Lower leg skin (tissue), 4 donors: ENCODE measurements around the gene VMO1. TPM values are rescaled to one million over a fixed set of nuclear protein-coding genes. Genes with fewer than 3 reads are reported as not detected.

ENCODE experiments used
- DNase-seq, 2 donors: peaks; one replicate each; pipeline ENCODE4 v3.0.0-alpha.2; 2019; ENCODE audit warnings: low spot score in 2 of 2
- H3K4me3 ChIP-seq: fragments of 200-600 bp; sonication (generic); 2 replicates; pipeline ENCODE4 v1.5.1; 2017; ENCODE audit warnings: mild to moderate bottlenecking, low read depth; ENCODE audit not compliant: poor library complexity, severe bottlenecking
- POLR2A ChIP-seq, 2 donors: fragments of 450-650 bp; IDR thresholded peaks; one replicate each; pipeline ENCODE4 v1.6.1; 2016 to 2017; ENCODE audit warnings: antibody characterized with exemption in 2 of 2, mild to moderate bottlenecking in 1 of 2, moderate library complexity in 1 of 2
- WGBS, 2 donors: methylation state at CpG; one replicate each; pipeline ENCODE4 v1.1.5; 2018; 5-methylcytosine and 5-hydroxymethylcytosine counted together
- intact Hi-C: fragments of 100-400 bp; cut with DNase I; formaldehyde crosslinking; loops from one replicate; pipeline ENCODE4 v1.15.0; 2023; ENCODE audit warnings: low total_unique reads
- total RNA-seq, 4 donors: library from RNA; depleted of rRNA; stranded (reverse); fragments of >200 nt; gene quantifications; one replicate each; pipeline ENCODE4 v1.1.0, GENCODE V29; 2016
- TF ChIP-seq, protein P1 (sequence below), 3 donors: fragments of 450-650 bp; IDR thresholded peaks; one replicate each; pipeline ENCODE4 v1.5.1; 2016; ENCODE audit warnings: antibody characterized with exemption in 3 of 3, mild to moderate bottlenecking in 3 of 3, moderate library complexity in 2 of 3

Gene VMO1
- total RNA-seq, 4 donors from 2014 or later: 2.2 to 9.9 (median 5.3) TPM; not detected in 1

DNA sequence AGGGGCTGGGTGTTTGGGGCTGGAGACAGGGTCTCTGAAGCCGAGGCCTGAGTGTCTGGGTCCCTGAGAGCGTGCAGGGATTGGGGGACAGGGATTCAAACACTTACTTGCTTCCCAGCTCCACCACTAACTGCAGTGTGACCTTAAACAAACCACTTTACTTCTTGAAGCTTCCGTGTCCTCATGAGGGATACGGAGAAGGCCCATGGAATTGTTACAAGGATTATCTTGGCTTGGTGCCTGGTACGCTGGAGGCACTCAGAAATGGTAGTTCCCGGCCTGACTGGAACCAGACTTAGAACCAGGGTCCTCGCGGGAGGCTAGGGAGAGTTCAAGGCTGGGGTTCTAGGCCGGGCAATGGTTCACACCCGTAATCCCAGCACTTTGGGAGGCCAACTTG, 43.5 kb downstream of the VMO1 start:
- DNase-seq: no peak
- no peak overlapping the region for H3K4me3 ChIP-seq
- no peak for TF ChIP-seq POLR2A (IDR thresholded peaks at IDR 0.05)
- intact Hi-C loops: no loop called here
- 67 to 82% methylated on average over 10 of the region's 10 CpGs for WGBS, 2 donors

DNA sequence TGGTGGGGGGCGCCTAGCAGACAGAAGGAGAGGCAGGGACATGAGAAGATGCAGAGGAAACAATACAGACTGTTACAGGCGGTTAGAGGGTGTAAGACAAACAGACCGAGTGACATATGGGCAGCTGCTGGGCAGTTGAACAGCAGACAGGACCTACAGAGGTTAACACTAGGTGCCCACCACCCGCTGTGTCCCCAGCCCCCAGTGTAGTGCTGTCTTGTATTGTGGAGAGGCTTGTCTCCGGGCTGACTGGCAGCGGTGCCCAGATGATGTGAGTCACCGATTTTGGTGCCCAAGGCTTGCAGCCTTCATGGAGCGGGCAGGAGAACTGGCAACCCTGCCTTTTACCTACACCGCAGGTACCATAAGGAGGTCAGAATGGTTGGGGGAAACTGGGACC, 44.0 kb downstream of the VMO1 start:
- H3K4me3 ChIP-seq: no peak overlapping the region
- intact Hi-C loops: no loop called here
- WGBS, 2 donors: 65 to 73% methylated on average over 9 of the region's 9 CpGs
- TF ChIP-seq, protein P1, sequence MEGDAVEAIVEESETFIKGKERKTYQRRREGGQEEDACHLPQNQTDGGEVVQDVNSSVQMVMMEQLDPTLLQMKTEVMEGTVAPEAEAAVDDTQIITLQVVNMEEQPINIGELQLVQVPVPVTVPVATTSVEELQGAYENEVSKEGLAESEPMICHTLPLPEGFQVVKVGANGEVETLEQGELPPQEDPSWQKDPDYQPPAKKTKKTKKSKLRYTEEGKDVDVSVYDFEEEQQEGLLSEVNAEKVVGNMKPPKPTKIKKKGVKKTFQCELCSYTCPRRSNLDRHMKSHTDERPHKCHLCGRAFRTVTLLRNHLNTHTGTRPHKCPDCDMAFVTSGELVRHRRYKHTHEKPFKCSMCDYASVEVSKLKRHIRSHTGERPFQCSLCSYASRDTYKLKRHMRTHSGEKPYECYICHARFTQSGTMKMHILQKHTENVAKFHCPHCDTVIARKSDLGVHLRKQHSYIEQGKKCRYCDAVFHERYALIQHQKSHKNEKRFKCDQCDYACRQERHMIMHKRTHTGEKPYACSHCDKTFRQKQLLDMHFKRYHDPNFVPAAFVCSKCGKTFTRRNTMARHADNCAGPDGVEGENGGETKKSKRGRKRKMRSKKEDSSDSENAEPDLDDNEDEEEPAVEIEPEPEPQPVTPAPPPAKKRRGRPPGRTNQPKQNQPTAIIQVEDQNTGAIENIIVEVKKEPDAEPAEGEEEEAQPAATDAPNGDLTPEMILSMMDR (IDR thresholded peaks at IDR 0.05): no peak
- no peak for TF ChIP-seq POLR2A (IDR thresholded peaks at IDR 0.05)
- no peak for DNase-seq

DNA sequence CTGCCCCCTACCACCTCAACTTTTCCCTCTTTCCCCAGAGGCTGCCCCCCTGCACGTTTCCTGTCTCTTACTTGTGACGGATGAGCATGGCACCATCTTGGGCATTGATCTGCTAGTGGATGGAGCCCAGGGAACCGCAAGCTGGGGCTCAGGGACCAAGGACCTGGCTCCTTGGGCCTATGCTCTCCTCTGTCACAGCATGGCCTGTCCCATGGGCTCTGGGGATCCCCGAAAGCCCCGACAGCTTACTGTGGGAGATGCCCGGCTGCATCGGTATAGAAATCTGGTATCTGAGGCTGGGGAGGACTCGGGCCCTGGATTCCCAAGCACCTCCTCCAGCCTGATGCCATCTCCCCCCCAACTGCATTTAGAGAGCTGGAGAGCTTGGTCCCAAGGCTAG, 44.6 kb downstream of the VMO1 start:
- TF ChIP-seq POLR2A (IDR thresholded peaks at IDR 0.05): no peak
- TF ChIP-seq, protein P1 (IDR thresholded peaks at IDR 0.05): no peak
- intact Hi-C loops: no loop called here
- no peak overlapping the region for H3K4me3 ChIP-seq
- 94 to 97% methylated on average over 5 to 8 of the region's 8 CpGs for WGBS, 2 donors
- DNase-seq: no peak

DNA sequence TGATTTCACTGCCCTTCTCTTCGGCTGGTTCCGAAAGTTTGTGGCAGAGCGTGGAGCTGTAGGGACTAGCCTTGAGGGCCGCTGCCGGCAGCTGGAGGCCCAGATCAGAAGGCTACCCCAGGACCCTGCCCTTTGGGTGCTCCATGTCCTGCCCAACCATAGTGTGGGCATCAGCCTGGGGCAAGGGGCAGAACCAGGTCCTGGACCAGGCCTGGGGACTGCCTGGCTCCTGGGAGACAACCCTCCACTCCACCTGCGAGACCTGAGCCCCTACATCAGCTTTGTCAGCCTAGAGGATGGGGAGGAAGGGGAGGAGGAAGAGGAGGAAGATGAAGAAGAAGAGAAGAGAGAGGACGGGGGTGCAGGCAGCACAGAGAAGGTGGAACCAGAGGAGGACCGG, 45.6 kb downstream of the VMO1 start:
- 94 to 95% methylated on average over 8 of the region's 8 CpGs for WGBS, 2 donors
- H3K4me3 ChIP-seq: no peak overlapping the region
- DNase-seq: no peak
- intact Hi-C loops: no loop called here
- no peak for TF ChIP-seq POLR2A (IDR thresholded peaks at IDR 0.05)
- TF ChIP-seq, protein P1 (IDR thresholded peaks at IDR 0.05): no peak

DNA sequence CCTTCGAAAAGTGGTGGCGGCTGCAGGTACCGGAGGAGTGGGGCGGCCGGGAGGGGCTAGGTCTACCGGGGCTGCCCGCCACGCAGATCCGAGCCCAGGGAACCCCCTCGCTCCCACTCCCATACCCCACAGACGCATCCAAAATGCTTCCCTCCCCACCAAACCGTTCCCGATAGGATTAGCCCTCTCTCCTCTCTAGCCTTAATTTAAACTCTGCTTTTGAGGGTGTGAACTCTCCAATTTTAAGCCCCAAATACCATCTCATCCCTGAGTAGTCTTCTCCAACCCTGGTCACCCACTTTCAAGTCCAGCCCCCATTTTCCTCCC, 46.2 kb downstream of the VMO1 start:
- H3K4me3 ChIP-seq: peak overlapping the region; percentile 75
- no peak for DNase-seq
- intact Hi-C loops: no loop called here
- WGBS, 2 donors: 0 to 18% methylated on average over 3 to 13 of the region's 13 CpGs
- TF ChIP-seq, protein P1 (IDR thresholded peaks at IDR 0.05): no peak
- no peak for TF ChIP-seq POLR2A (IDR thresholded peaks at IDR 0.05)

DNA sequence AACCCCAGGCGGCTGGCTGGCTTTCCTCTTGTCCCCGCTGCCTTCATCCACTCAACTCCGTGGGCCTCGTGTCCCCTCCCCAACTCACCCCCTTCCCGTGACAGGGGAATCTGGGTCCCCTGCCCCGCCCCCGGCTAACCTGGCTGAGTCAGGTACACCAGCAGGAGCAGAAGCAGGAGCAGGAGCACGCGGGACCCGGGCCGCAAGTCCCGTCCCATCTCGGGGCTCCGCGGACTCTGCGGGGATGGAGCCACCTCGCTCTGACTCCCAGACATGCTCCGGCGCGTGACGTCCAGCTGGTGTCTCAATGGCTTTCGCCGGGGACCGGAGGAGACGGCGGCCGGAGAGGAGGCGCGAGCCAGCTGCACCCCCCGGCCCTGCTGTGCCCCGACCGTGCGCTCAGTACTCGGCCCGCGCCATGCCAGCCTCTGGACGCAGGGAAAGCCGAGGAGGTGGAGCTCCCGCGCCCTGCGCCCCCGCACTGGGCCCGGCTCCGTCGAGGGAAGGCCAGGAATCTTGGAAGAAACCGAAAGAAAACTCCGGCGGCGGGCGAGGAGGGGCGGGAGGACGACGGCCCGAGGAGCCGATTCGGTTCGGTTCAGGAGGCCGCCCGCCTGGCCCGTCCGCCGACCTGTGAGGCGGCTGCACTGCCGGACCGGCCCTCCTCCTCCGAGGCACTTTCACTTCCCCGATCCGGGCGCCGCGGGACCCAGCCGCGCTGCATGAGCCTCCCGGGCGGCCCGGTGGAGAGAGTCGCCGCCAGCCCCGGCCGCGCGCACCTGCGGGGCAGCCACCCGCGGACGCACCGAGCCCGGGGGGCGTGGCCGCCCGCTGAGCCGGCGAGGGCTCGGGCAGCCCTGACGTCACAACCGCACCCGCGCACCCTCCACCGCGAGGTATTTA, 46.8 kb downstream of the VMO1 start, which contains the start of the genes CXCL16 and ZMYND15:
TSS of gene CXCL16 (minus strand) at position 807 of the 903 bp plus-strand sequence. CDS start at position 218, 589 bp downstream.
TSS of gene ZMYND15 (plus strand) at position 712 of the 903 bp plus-strand sequence. CDS start 716 bp downstream, outside the sequence.
- intact Hi-C loops: loop anchor here (5.0 kb wide), 1 partner anchor 48 kb away; the partner anchor contains the start of genes GLTPD2 and VMO1
- TF ChIP-seq, protein P1 (IDR thresholded peaks at IDR 0.05): no peak
- TF ChIP-seq POLR2A (IDR thresholded peaks at IDR 0.05): no peak
- 0% methylated on average over 30 to 92 of the region's 100 CpGs for WGBS, 2 donors
- DNase-seq: peak in 1 of 2 donors; percentile 92
- H3K4me3 ChIP-seq: peak within 1 kb of the TSS; percentile 75
